Measurements from ENCODE around the gene EPYC.
A peak's percentile ranks its signal among the peaks of the same experiment; 100 is the strongest.

EPYC gene

GRCh38 chr12:91004872-91005271, at the start of gene EPYC:
Gene EPYC (minus strand): TSS chr12:91004972. CDS start chr12:91002565, 2,407 bp downstream.
- no peak for DNase-seq (ENCODE audit: low read depth)
- no peak within 1 kb of the TSS for H3K4me3 ChIP-seq (ENCODE audit: low read depth, low read length)

GRCh38 chr12:91053951-91054715, 49.4 kb upstream of the EPYC start:
- no peak overlapping the region for H3K4me3 ChIP-seq (ENCODE audit: low read depth, low read length)
- peak; percentile 60 for DNase-seq (ENCODE audit: low read depth)

GRCh38 chr12:91052026-91052425, 47.3 kb upstream of the EPYC start:
- H3K4me3 ChIP-seq (ENCODE audit: low read depth, low read length), result no peak overlapping the region
- no peak for DNase-seq (ENCODE audit: low read depth)

- no peak overlapping the region for H3K4me3 ChIP-seq (ENCODE audit: low read depth, low read length)
- no peak for DNase-seq (ENCODE audit: low read depth)
Measured at GRCh38 chr12:91044586-91044985, 39.8 kb upstream of the EPYC start.

- no peak for DNase-seq (ENCODE audit: low read depth)
- no peak overlapping the region for H3K4me3 ChIP-seq (ENCODE audit: low read depth, low read length)
Measured at GRCh38 chr12:91043408-91043807, 38.6 kb upstream of the EPYC start.

- no peak for DNase-seq (ENCODE audit: low read depth)
Measured at GRCh38 chr12:91040096-91040755, 35.5 kb upstream of the EPYC start.

GRCh38 chr12:91037276-91037675, 32.5 kb upstream of the EPYC start:
- no peak overlapping the region for H3K4me3 ChIP-seq (ENCODE audit: low read depth, low read length)
- DNase-seq (ENCODE audit: low read depth), result no peak

More at GRCh38 chr12:91040096-91040755, 35.5 kb upstream of the EPYC start:
- H3K4me3 ChIP-seq (ENCODE audit: low read depth, low read length), result no peak overlapping the region

- no peak for DNase-seq (ENCODE audit: low read depth)
- no peak overlapping the region for H3K4me3 ChIP-seq (ENCODE audit: low read depth, low read length)
Measured at GRCh38 chr12:91033251-91033650, 28.5 kb upstream of the EPYC start.

- no peak overlapping the region for H3K4me3 ChIP-seq (ENCODE audit: low read depth, low read length)
- DNase-seq (ENCODE audit: low read depth), result peak; percentile 53
Measured at GRCh38 chr12:91023326-91024004, 18.7 kb upstream of the EPYC start.

- no peak overlapping the region for H3K4me3 ChIP-seq (ENCODE audit: low read depth, low read length)
- DNase-seq (ENCODE audit: low read depth), result no peak
Measured at GRCh38 chr12:91021076-91021475, 16.3 kb upstream of the EPYC start.

GRCh38 chr12:91019455-91019854, 14.7 kb upstream of the EPYC start:
- DNase-seq (ENCODE audit: low read depth), result no peak
- H3K4me3 ChIP-seq (ENCODE audit: low read depth, low read length), result no peak overlapping the region

GRCh38 chr12:91017511-91018263, 12.9 kb upstream of the EPYC start:
- no peak for DNase-seq (ENCODE audit: low read depth)
- H3K4me3 ChIP-seq (ENCODE audit: low read depth, low read length), result no peak overlapping the region

GRCh38 chr12:91017043-91017442, 12.3 kb upstream of the EPYC start:
- no peak for DNase-seq (ENCODE audit: low read depth)
- H3K4me3 ChIP-seq (ENCODE audit: low read depth, low read length), result no peak overlapping the region

GRCh38 chr12:91009319-91009950, 4.7 kb upstream of the EPYC start:
- no peak overlapping the region for H3K4me3 ChIP-seq (ENCODE audit: low read depth, low read length)
- peak; percentile 15 for DNase-seq (ENCODE audit: low read depth)

- no peak overlapping the region for H3K4me3 ChIP-seq (ENCODE audit: low read depth, low read length)
- no peak for DNase-seq (ENCODE audit: low read depth)
Measured at GRCh38 chr12:91007531-91008290, 2.9 kb upstream of the EPYC start.

GRCh38 chr12:91003737-91004136, 1.0 kb downstream of the EPYC start:
- DNase-seq (ENCODE audit: low read depth), result no peak
- H3K4me3 ChIP-seq (ENCODE audit: low read depth, low read length), result no peak overlapping the region

- DNase-seq (ENCODE audit: low read depth), result no peak
- H3K4me3 ChIP-seq (ENCODE audit: low read depth, low read length), result no peak overlapping the region
Measured at GRCh38 chr12:91001306-91001705, 3.5 kb downstream of the EPYC start.

GRCh38 chr12:90999966-91000365, 4.8 kb downstream of the EPYC start:
- no peak for DNase-seq (ENCODE audit: low read depth)
- no peak overlapping the region for H3K4me3 ChIP-seq (ENCODE audit: low read depth, low read length)

- H3K4me3 ChIP-seq (ENCODE audit: low read depth, low read length), result no peak overlapping the region
- DNase-seq (ENCODE audit: low read depth), result no peak
Measured at GRCh38 chr12:90999527-90999926, 5.2 kb downstream of the EPYC start.
